Stomach (tissue), 9 donors: ENCODE measurements around the gene ITGAV. TPM values are rescaled to one million over a fixed set of nuclear protein-coding genes. Genes with fewer than 3 reads are reported as not detected.

Source experiments
- DNase-seq, 2 donors: peaks; one replicate each; pipeline versions ENCODE4 v3.0.0 to v3.0.0-alpha.2; 2013 to 2019
- H3K27ac ChIP-seq, 5 donors: fragments of 200-600 bp in 4 of 5; sonication (generic) in 4 of 5; one replicate each; pipeline ENCODE4 v1.5.1; 2013 to 2019; ENCODE audit warnings: mild to moderate bottlenecking in 1 of 5, moderate library complexity in 1 of 5
- H3K27me3 ChIP-seq, 3 donors: fragments of 200-600 bp; sonication (generic); one replicate each; pipeline ENCODE4 v1.5.1; 2017 to 2019; ENCODE audit warnings: mixed run types in 1 of 3
- H3K36me3 ChIP-seq, 4 donors: fragments of 200-600 bp; sonication (generic); 1 replicate in 3 of 4; 2 replicates in 1 of 4; pipeline ENCODE4 v1.5.1; 2016 to 2019
- H3K4me1 ChIP-seq, 4 donors: fragments of 200-600 bp; sonication (generic); one replicate each; pipeline ENCODE4 v1.5.1; 2016 to 2019
- H3K4me3 ChIP-seq, 4 donors: fragments of 200-600 bp; sonication (generic) in 3 of 4; one replicate each; pipeline ENCODE4 v1.5.1; 2016 to 2019; ENCODE audit warnings: mild to moderate bottlenecking in 1 of 4
- H3K9me3 ChIP-seq, 4 donors: fragments of 200-600 bp; sonication (generic); one replicate each; pipeline ENCODE4 v1.5.1; 2016 to 2019
- CTCF ChIP-seq, 7 experiments: fragments of 450-650 bp in 4 of 7; fragments of 200-600 bp in 3 of 7; sonication (generic) in 3 of 7; IDR thresholded peaks; one replicate each; pipeline ENCODE4 v1.5.1; 2016 to 2019; ENCODE audit warnings: antibody characterized with exemption in 7 of 7, control low read depth in 2 of 7, mild to moderate bottlenecking in 1 of 7
- EP300 ChIP-seq: sonication (generic); formaldehyde crosslinking; IDR thresholded peaks from one replicate; pipeline ENCODE4 v1.6.1; 2017; ENCODE audit warnings: antibody characterized with exemption
- POLR2A ChIP-seq, 4 donors: fragments of 450-650 bp; IDR thresholded peaks; one replicate each; pipeline ENCODE4 v1.6.1; 2016; ENCODE audit warnings: antibody characterized with exemption in 4 of 4, control low read depth in 2 of 4, mild to moderate bottlenecking in 1 of 4, moderate library complexity in 1 of 4
- POLR2AphosphoS5 ChIP-seq, 3 donors: sonication (generic); formaldehyde crosslinking; IDR thresholded peaks; one replicate each; pipeline ENCODE4 v1.6.1; 2016; ENCODE audit warnings: antibody characterized with exemption in 3 of 3
- WGBS, 5 donors: extraction: QIAGEN DNeasy Blood & Tissue Kit in 3 of 5; methylation state at CpG; one replicate each; pipeline versions ENCODE4 v1.1.5 to v1.1.7; 2013 to 2018; 5-methylcytosine and 5-hydroxymethylcytosine counted together
- intact Hi-C: fragments of 100-400 bp; cut with DNase I; formaldehyde crosslinking; loops from one replicate; pipeline ENCODE4 v1.15.1; 2023; ENCODE audit warnings: low total_unique reads
- polyA plus RNA-seq, 3 donors: library from polyadenylated mRNA; stranded (reverse); fragments of 200-250 nt; gene quantifications; one replicate each; pipeline ENCODE4 v1.2.3, GENCODE V29; 2013
- total RNA-seq, 5 donors: library from RNA; depleted of rRNA; stranded (reverse); fragments of >200 nt; gene quantifications; one replicate each; pipeline versions ENCODE4 v1.1.0 to v1.2.3, GENCODE V29; 2014 to 2016
- donor health status: healthy with polysubstance abuse.
- donor health status: Bipolar disorder and iron deficiency.
- donor health status: healthy.

ITGAV gene
- total and polyA plus RNA-seq, 8 donors: 7.8 to 393 (median 75.5) TPM

- no peak for DNase-seq
- 71 to 100% (median 92%) methylated on average over 3 of the region's 3 CpGs for WGBS, 5 donors
- intact Hi-C loops: no loop called here
Measured at GRCh38 chr2:186704897-186705296, 115.0 kb downstream of the ITGAV start.

DNA sequence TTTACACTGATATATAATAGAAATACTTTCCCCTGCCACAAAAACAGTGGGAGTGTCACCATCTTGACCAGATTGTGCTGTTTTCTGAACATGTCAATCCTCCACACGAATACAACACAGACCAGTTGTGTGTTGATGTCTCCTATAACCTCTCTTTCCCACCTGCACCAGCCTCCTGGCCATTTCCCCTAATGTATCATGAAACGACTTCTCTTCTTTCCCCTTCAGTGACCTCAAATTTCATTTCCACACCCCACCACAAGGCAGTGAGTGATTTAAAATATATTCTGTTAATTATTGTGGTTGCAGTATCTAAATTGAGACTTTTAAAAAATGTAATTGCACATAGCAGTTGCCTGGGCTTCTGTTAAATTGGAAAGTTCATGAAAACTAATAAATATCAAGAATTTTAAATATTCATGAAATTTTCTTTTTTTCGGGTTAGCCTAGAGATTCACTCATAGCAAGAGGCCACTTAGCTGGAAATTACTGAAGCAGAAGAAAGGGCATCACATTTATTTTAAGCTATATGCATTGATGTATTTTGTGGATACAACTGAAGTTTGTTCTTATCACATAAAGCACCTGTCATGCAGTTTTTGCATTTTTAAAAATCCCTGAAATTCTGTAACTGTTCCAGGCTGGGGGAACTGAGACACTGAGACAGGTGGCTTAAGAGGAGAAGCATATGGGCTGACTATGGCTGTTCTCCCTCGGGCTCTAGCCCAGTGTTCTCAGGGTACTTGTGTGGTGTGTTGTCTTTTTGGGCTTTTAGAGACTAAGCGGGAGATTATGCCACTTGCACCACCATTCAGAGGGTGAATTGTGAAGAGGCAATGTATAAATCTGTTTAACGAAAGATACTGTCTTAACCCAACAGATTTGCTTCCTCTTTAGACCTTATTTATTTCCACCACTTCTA, 119.9 kb downstream of the ITGAV start:
- H3K4me3 ChIP-seq: no peak overlapping the region
- intact Hi-C loops: no loop called here
- no peaks in the 10 kb centered on the region for H3K9me3 ChIP-seq
- no peaks in the 10 kb centered on the region for H3K27me3 ChIP-seq
- no peaks in the 10 kb centered on the region for H3K4me1 ChIP-seq
- no peak for DNase-seq
- no peak for TF ChIP-seq POLR2A (IDR thresholded peaks at IDR 0.05)
- no peak for TF ChIP-seq POLR2AphosphoS5 (IDR thresholded peaks at IDR 0.05)
- TF ChIP-seq CTCF (IDR thresholded peaks at IDR 0.05): no peak
- TF ChIP-seq EP300: no peak
- H3K36me3 ChIP-seq: no peaks in the 10 kb centered on the region
- no peak overlapping the region for H3K27ac ChIP-seq
- 83 to 90% (median 88%) methylated on average over 6 of the region's 6 CpGs for WGBS, 5 donors

More at GRCh38 chr2:186704897-186705296, 115.0 kb downstream of the ITGAV start:
- no peaks in the 10 kb centered on the region for H3K4me1 ChIP-seq
- H3K36me3 ChIP-seq: no peaks in the 10 kb centered on the region
- no peak overlapping the region for H3K4me3 ChIP-seq
- no peak overlapping the region for H3K27ac ChIP-seq
- no peaks in the 10 kb centered on the region for H3K27me3 ChIP-seq
- H3K9me3 ChIP-seq: no peaks in the 10 kb centered on the region
- TF ChIP-seq POLR2A (IDR thresholded peaks at IDR 0.05) (no peak), EP300 (no peak), POLR2AphosphoS5 (IDR thresholded peaks at IDR 0.05) (no peak), CTCF (IDR thresholded peaks at IDR 0.05) (no peak)

DNA sequence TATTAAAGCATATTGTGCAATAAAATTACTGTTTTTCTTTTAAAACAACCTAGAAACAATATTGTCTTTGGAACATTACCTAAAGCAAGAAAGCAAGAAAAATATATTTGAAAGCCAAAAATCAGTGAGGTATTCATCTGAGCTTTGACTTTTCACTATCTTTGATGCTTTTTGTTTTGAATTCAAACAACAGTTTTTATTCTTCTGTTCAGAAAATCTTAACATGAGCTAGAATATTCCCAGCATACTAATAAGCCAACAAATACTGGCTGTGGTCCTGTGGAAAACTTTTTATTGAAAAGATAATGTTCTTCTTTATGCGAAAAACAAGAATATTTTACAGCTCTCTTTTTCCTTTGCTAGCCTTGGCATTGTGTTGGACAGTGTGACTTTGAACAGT, 123.8 kb downstream of the ITGAV start:
- TF ChIP-seq EP300: no peak
- no peak for TF ChIP-seq CTCF (IDR thresholded peaks at IDR 0.05)
- TF ChIP-seq POLR2AphosphoS5 (IDR thresholded peaks at IDR 0.05): no peak
- TF ChIP-seq POLR2A (IDR thresholded peaks at IDR 0.05): no peak
- H3K36me3 ChIP-seq: no peaks in the 10 kb centered on the region
- intact Hi-C loops: no loop called here
- H3K27ac ChIP-seq: no peak overlapping the region
- H3K4me3 ChIP-seq: no peak overlapping the region
- 91 to 98% (median 94%) methylated on average over 1 of the region's 1 CpG for WGBS, 5 donors
- H3K9me3 ChIP-seq: no peaks in the 10 kb centered on the region
- no peaks in the 10 kb centered on the region for H3K27me3 ChIP-seq
- H3K4me1 ChIP-seq: no peaks in the 10 kb centered on the region
- no peak for DNase-seq

GRCh38 chr2:186714611-186715010, 124.8 kb downstream of the ITGAV start:
- DNase-seq: no peak
- Histone ChIP-seq H3K4me3 (no peak overlapping the region), H3K27me3 (no peaks in the 10 kb centered on the region), H3K27ac (no peak overlapping the region), H3K4me1 (no peaks in the 10 kb centered on the region), H3K36me3 (no peaks in the 10 kb centered on the region), H3K9me3 (no peaks in the 10 kb centered on the region)
- TF ChIP-seq POLR2A (IDR thresholded peaks at IDR 0.05): no peak
- no peak for TF ChIP-seq EP300
- no peak for TF ChIP-seq CTCF (IDR thresholded peaks at IDR 0.05)
- TF ChIP-seq POLR2AphosphoS5 (IDR thresholded peaks at IDR 0.05): no peak
- WGBS, 5 donors: 44 to 57% (median 48%) methylated on average over 2 of the region's 2 CpGs
- intact Hi-C loops: no loop called here
